Measurements from ENCODE around the gene SLC7A4. TPM values are rescaled to one million over a fixed set of nuclear protein-coding genes. Genes with fewer than 3 reads are reported as not detected.

The SLC7A4 gene
- total and polyA plus RNA-seq, 12 donors: 0.73 to 7.2 (median 3.3) TPM

DNA sequence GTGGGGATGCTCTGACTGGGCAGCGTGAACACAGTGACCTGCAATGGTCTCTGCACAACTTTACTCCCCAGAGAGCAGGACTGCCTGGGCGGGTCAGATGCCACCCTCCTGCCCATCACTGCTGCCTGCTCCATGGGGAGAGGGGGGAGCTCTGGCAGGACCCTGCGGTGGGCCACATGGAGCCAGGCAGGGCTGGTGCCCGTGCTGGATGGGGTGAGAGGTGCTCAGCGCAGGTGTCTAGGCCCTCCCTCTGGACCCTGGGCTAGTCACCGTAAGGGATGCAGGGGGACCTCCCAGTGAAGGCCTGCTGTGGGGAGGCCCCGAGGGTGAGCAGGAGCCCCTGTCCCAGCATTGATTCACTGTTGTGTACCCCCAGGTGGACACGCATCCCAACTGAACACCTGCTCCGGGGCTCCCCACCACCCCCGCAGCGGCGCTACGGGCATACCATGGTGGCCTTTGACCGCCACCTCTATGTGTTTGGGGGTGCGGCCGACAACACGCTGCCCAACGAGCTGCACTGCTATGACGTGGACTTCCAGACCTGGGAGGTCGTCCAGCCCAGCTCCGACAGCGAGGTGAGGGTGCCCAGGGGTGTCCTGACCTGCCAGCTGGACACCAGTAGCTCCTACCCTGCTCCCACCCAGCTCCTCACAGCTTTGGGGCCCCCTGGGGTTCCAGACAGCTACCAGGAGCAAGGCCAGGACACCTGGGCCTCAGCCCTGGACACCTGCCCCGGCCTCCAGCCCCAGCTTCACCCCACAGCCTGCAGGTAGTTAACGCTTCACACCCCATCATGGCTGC is 40.9 kb downstream of the SLC7A4 start:
- peaks cover 0 to 69% of the 10 kb centered on the region in 2 donors for H3K36me3 ChIP-seq (replicated peaks in 1 of 2)
- intact Hi-C loops (cut with DNase I): no loop called here
- WGBS, 4 donors: 90 to 95% (median 92%) methylated on average over 4 to 24 of the region's 24 CpGs

GRCh38 chr22:20990184-20991180 is 41.9 kb downstream of the SLC7A4 start:
- intact Hi-C loops (cut with DNase I): no loop called here

More for the DNA sequence above, 40.9 kb downstream of the SLC7A4 start:
- no peak for DNase-seq
- Histone ChIP-seq H3K27me3 (no peaks in the 10 kb centered on the region), H3K4me1 (replicated peaks in 1 of 2) (no peaks in the 10 kb centered on the region), H3K4me3 (no peak overlapping the region), H3K27ac (no peak overlapping the region), H3K9me3 (replicated peaks in 1 of 3) (no peaks in the 10 kb centered on the region)
- no peak for TF ChIP-seq POLR2A (IDR thresholded peaks at IDR 0.05)
- TF ChIP-seq, protein P1, sequence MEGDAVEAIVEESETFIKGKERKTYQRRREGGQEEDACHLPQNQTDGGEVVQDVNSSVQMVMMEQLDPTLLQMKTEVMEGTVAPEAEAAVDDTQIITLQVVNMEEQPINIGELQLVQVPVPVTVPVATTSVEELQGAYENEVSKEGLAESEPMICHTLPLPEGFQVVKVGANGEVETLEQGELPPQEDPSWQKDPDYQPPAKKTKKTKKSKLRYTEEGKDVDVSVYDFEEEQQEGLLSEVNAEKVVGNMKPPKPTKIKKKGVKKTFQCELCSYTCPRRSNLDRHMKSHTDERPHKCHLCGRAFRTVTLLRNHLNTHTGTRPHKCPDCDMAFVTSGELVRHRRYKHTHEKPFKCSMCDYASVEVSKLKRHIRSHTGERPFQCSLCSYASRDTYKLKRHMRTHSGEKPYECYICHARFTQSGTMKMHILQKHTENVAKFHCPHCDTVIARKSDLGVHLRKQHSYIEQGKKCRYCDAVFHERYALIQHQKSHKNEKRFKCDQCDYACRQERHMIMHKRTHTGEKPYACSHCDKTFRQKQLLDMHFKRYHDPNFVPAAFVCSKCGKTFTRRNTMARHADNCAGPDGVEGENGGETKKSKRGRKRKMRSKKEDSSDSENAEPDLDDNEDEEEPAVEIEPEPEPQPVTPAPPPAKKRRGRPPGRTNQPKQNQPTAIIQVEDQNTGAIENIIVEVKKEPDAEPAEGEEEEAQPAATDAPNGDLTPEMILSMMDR (IDR thresholded peaks at IDR 0.05): no peak

DNA sequence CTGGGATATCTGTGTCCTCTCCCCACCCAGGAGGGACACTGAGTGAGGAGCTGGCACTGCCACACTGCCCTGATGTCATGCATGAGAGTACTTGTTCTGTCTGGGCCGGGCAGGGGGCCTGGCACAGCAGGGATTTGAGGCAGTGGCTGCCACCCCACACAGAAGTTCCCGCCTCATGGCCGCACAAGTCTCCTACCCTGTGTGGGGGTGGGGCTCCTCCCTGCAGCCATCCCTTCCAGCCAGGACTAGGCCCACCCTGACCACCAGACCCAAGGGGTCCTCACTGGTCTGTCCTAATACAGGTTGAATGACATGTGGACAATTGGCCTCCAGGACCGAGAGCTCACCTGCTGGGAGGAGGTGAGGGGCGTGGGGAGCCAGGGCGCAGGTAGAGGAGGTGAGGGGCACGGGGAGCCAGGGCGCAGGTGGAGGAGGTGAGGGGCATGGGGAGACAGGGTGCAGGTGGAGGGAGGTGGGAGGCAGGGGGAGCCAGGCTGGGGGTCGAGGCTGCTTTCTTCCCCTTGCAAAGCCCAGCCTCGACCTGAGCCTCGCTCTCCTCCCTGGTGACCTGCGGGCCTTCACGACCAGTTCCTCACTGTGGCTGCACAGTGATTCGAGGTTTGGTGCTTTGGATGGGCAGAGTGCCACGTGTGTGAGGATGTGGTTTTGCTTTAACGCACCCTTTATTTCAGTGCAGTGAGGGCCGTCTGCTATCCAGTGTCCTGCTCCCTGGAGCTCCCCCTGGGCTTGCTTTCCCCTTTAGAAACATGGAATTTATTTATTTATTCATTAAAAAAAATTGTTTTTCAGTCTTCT is 42.8 kb downstream of the SLC7A4 start:
- 58 to 72% (median 66%) methylated on average over 13 to 17 of the region's 17 CpGs for WGBS, 4 donors
- Histone ChIP-seq H3K9me3 (replicated peaks in 1 of 3) (no peaks in the 10 kb centered on the region), H3K27me3 (no peaks in the 10 kb centered on the region), H3K4me3 (no peak overlapping the region), H3K4me1 (replicated peaks in 1 of 2) (no peaks in the 10 kb centered on the region), H3K27ac (no peak overlapping the region), H3K36me3 (replicated peaks in 1 of 2) (peaks cover 0 to 67% of the 10 kb centered on the region in 2 donors)
- no peak for TF ChIP-seq POLR2A (IDR thresholded peaks at IDR 0.05)
- TF ChIP-seq, protein P1 (IDR thresholded peaks at IDR 0.05): no peak
- intact Hi-C loops (cut with DNase I): no loop called here
- DNase-seq: no peak

More at GRCh38 chr22:20990184-20991180, 41.9 kb downstream of the SLC7A4 start:
- H3K27me3 ChIP-seq: no peaks in the 10 kb centered on the region
- DNase-seq: no peak
- no peak overlapping the region for H3K4me3 ChIP-seq
- WGBS, 4 donors: 80 to 88% (median 84%) methylated on average over 13 to 21 of the region's 21 CpGs
- TF ChIP-seq, protein P1 (IDR thresholded peaks at IDR 0.05): no peak
- TF ChIP-seq POLR2A (IDR thresholded peaks at IDR 0.05): no peak
- H3K9me3 ChIP-seq (replicated peaks in 1 of 3): no peaks in the 10 kb centered on the region
- peaks cover 0 to 69% of the 10 kb centered on the region in 2 donors for H3K36me3 ChIP-seq (replicated peaks in 1 of 2)
- no peaks in the 10 kb centered on the region for H3K4me1 ChIP-seq (replicated peaks in 1 of 2)
- H3K27ac ChIP-seq: no peak overlapping the region

All from adrenal gland (tissue), 12 donors.